Chondrocyte (in vitro differentiated cells): ENCODE results near the gene CYP46A1. TPM values are rescaled to one million over a fixed set of nuclear protein-coding genes. Genes with fewer than 3 reads are reported as not detected.

Experiments
- DNase-seq: peaks from one replicate; pipeline ENCODE4 v3.0.0; 2021; ENCODE audit warnings: mixed read lengths, low spot score
- H3K27ac Mint-ChIP-seq: one replicate; pipeline ENCODE4 v1.8.0; 2021; ENCODE audit warnings: mild to moderate bottlenecking, moderate library complexity, mixed read lengths; ENCODE audit not compliant: unreplicated experiment
- H3K27me3 Mint-ChIP-seq: 2 replicates; pipeline ENCODE4 v1.8.0; 2021; ENCODE audit warnings: low read depth, mixed read lengths
- H3K36me3 Mint-ChIP-seq: 2 replicates; pipeline ENCODE4 v1.8.0; 2021; ENCODE audit warnings: low read depth, mixed read lengths
- H3K4me1 Mint-ChIP-seq: 2 replicates; pipeline ENCODE4 v1.8.0; 2021; ENCODE audit warnings: low read depth, mild to moderate bottlenecking, mixed read lengths
- H3K4me3 Mint-ChIP-seq: one replicate; pipeline ENCODE4 v1.8.0; 2021; ENCODE audit warnings: mild to moderate bottlenecking, moderate library complexity, mixed read lengths; ENCODE audit not compliant: unreplicated experiment
- H3K9me3 Mint-ChIP-seq: 2 replicates; pipeline ENCODE4 v1.8.0; 2021; ENCODE audit warnings: low read depth, mixed read lengths
- CTCF ChIP-seq: fragments of 200-600 bp; sonication (generic); IDR thresholded peaks from 2 replicates; pipeline ENCODE4 v1.5.0; 2021; ENCODE audit warnings: antibody characterized with exemption, mild to moderate bottlenecking, moderate library complexity
- total RNA-seq: library from RNA; stranded (reverse); gene quantifications from 3 replicates; pipeline ENCODE4 v1.2.1, GENCODE V29; 2021

Gene CYP46A1
- total RNA-seq, 1 donor from 2014 or later: 0.72 TPM

GRCh38 chr14:99727096-99727870 is 43.2 kb downstream of the CYP46A1 start:
- Mint-ChIP-seq H3K27me3 (peaks cover 7% of the 10 kb centered on the region), H3K9me3 (no peaks in the 10 kb centered on the region), H3K36me3 (no peaks in the 10 kb centered on the region), H3K27ac (no peak overlapping the region), H3K4me3 (no peak overlapping the region), H3K4me1 (peaks cover 2% of the 10 kb centered on the region)
- DNase-seq: peak; percentile 72
- no peak for TF ChIP-seq CTCF

DNA sequence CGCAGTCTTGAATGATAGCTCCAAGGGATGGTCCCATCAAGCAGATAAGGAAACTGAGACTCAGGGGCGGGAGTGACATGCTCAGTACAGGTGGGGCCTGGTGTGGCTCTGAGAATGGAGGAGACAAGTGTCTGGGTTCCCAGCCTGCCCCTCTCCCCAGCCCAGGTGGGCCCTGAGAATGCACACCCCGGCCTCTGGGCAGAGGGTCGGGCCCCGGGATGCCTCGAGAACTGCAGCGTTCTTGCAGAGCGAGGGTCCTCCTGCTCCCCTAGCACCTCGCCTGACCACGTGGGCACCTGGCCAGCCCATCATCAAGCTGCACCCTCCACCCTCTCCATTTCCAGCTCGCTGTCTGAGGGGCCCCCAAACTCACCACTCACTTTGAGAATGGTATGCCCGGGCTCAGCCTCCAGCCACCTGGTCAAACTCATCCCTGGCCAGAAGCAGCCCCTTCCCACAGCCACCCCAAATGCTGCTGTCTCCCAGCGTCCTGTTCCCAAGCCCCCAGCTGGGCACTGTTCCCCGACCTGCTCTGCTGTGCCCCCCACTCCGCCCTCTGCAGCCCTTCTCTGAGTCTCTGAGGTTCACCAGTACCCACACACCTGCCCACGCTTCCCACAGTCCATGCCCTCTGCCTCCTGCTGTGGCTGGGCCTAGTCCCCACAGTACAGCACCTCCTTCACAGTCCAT is 44.3 kb downstream of the CYP46A1 start:
- Mint-ChIP-seq H3K9me3 (no peaks in the 10 kb centered on the region), H3K27ac (no peak overlapping the region), H3K4me1 (peaks cover 2% of the 10 kb centered on the region), H3K36me3 (no peaks in the 10 kb centered on the region), H3K27me3 (peaks cover 7% of the 10 kb centered on the region), H3K4me3 (no peak overlapping the region)
- TF ChIP-seq CTCF: no peak
- peak; percentile 88 for DNase-seq

GRCh38 chr14:99728981-99729451 is 44.9 kb downstream of the CYP46A1 start:
- no peaks in the 10 kb centered on the region for H3K9me3 Mint-ChIP-seq
- peaks cover 3% of the 10 kb centered on the region for H3K27me3 Mint-ChIP-seq
- H3K27ac Mint-ChIP-seq: no peak overlapping the region
- H3K4me1 Mint-ChIP-seq: peaks cover 2% of the 10 kb centered on the region
- peak; percentile 40 for DNase-seq
- H3K4me3 Mint-ChIP-seq: no peak overlapping the region
- no peak for TF ChIP-seq CTCF
- no peaks in the 10 kb centered on the region for H3K36me3 Mint-ChIP-seq

GRCh38 chr14:99729991-99730875 is 46.1 kb downstream of the CYP46A1 start:
- peak; percentile 94 for TF ChIP-seq CTCF
- Mint-ChIP-seq H3K27me3 (peaks cover 3% of the 10 kb centered on the region), H3K27ac (no peak overlapping the region), H3K9me3 (no peaks in the 10 kb centered on the region), H3K36me3 (no peaks in the 10 kb centered on the region), H3K4me3 (peak overlapping the region; percentile 62), H3K4me1 (peaks cover 2% of the 10 kb centered on the region)
- peak; percentile 82 for DNase-seq
